MCF 10A (cell line): ENCODE measurements around the gene NINJ1. TPM values are rescaled to one million over a fixed set of nuclear protein-coding genes. Genes with fewer than 3 reads are reported as not detected.

Experiments
- Bru-seq: library from RNA; stranded (reverse); fragments of 400-500 nt; gene quantifications from one replicate; lab custom pipeline; 2021; lab: Mats Ljungman, UMichigan
- BruChase-seq, 2 experiments: library from RNA; stranded (reverse); fragments of 400-500 nt; gene quantifications; one replicate each; lab custom pipeline; 2021; lab: Mats Ljungman, UMichigan
- BruUV-seq: library from RNA; stranded (reverse); fragments of 400-500 nt; replicated peaks from 2 replicates; lab custom pipeline; 2021; lab: Mats Ljungman, UMichigan
- CTCF ChIA-PET: fragments of 300-600 bp; sonication (Branson Sonifier 250); formaldehyde crosslinking; extraction: SDS; loops from one replicate; lab custom pipeline; 2021; ENCODE audit warnings: antibody characterized with exemption, inconsistent platforms; lab: Yijun Ruan, JAX
- POLR2A ChIA-PET: fragments of 300-600, 350-650 bp; sonication (Branson Sonifier 250); formaldehyde crosslinking; extraction: SDS; loops from one replicate; lab custom pipeline; 2020; ENCODE audit warnings: antibody characterized with exemption, inconsistent platforms; lab: Yijun Ruan, JAX
- DNase-seq: peaks from one replicate; pipeline ENCODE4 v3.0.0-alpha.2; 2018; ENCODE audit not compliant: unreplicated experiment
- H3K27ac Mint-ChIP-seq: one replicate; pipeline ENCODE4 v1.8.0; 2022; ENCODE audit warnings: mild to moderate bottlenecking, low read depth, mixed read lengths; ENCODE audit not compliant: unreplicated experiment
- H3K27me3 Mint-ChIP-seq: one replicate; pipeline ENCODE4 v1.8.0; 2022; ENCODE audit warnings: mixed read lengths; ENCODE audit not compliant: insufficient read depth, unreplicated experiment
- H3K36me3 Mint-ChIP-seq: one replicate; pipeline ENCODE4 v1.8.0; 2022; ENCODE audit warnings: mild to moderate bottlenecking, moderate library complexity, mixed read lengths; ENCODE audit not compliant: insufficient read depth, unreplicated experiment
- H3K4me1 Mint-ChIP-seq: one replicate; pipeline ENCODE4 v1.8.0; 2022; ENCODE audit warnings: mixed read lengths; ENCODE audit not compliant: insufficient read depth, unreplicated experiment
- H3K4me3 Mint-ChIP-seq: one replicate; pipeline ENCODE4 v1.8.0; 2022; ENCODE audit warnings: mild to moderate bottlenecking, moderate library complexity, mixed read lengths; ENCODE audit not compliant: unreplicated experiment
- H3K9me3 Mint-ChIP-seq: one replicate; pipeline ENCODE4 v1.8.0; 2022; ENCODE audit warnings: mixed read lengths; ENCODE audit not compliant: unreplicated experiment
- CTCF ChIP-seq: fragments of 200-600 bp; IDR thresholded peaks from one replicate; pipeline ENCODE4 v1.8.0; 2022; ENCODE audit warnings: antibody characterized with exemption, mild to moderate bottlenecking; ENCODE audit not compliant: unreplicated experiment
- intact Hi-C: fragments of 100-400 bp; cut with micrococcal nuclease; formaldehyde crosslinking; loops from 2 replicates; pipeline ENCODE4 v1.14.1; 2022
- long read RNA-seq: library from polyadenylated mRNA; stranded (forward); transcript quantifications from one replicate; pipeline ENCODE4 v2.0.0, GENCODE V29; 2022
- total RNA-seq: library from RNA; stranded (reverse); gene quantifications from 2 replicates; pipeline ENCODE4 v1.2.3, GENCODE V29; 2022

NINJ1 gene, protein sequence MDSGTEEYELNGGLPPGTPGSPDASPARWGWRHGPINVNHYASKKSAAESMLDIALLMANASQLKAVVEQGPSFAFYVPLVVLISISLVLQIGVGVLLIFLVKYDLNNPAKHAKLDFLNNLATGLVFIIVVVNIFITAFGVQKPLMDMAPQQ
- total RNA-seq (51.0 and 64.7 TPM in 2 replicates), Bru-seq, nascent RNA (percentile 63 among the genes with signal in this experiment), BruChase-seq, experiment 1, labeled RNA remaining after a 6-hour chase (percentile 64 among the genes with signal in this experiment), BruChase-seq, experiment 2, labeled RNA remaining after a 2-hour chase (percentile 55 among the genes with signal in this experiment)
- long read RNA-seq, transcript NINJ1-201 (4 exons, 1,281 nt) = major isoform, 124 of 137 reads
- long read RNA-seq, partial matches to known transcripts = 2 of 137 reads
- long read RNA-seq, other reads (novel, unspliced or antisense) = 8 of 137 reads

GRCh38 chr9:93134015-93134739 is at the start of gene NINJ1:
TSS of gene NINJ1 (minus strand) at chr9:93134251. CDS start at chr9:93134217, 34 bp downstream.
- intact Hi-C loops = loop anchor here (5.0 to 10.0 kb wide), 2 partner anchors 37 to 179 kb away; partner anchors contain the start of gene CARD19
- peak within 1 kb of the TSS; percentile 78 for H3K4me3 Mint-ChIP-seq
- POLR2A ChIA-PET = interaction anchor here (0.6 to 6.4 kb wide), 18 partner anchors 8 to 978 kb away, joined by 3 to 49 read pairs (median 4); partner anchors contain the start of genes CARD19 and FAM120AOS
- no TSS peak for BruUV-seq
- H3K4me1 Mint-ChIP-seq = peaks cover 15% of the 10 kb centered on the region
- TF ChIP-seq CTCF = no peak
- peak within 1 kb of the TSS; percentile 77 for H3K27ac Mint-ChIP-seq
- H3K27me3 Mint-ChIP-seq = no peaks in the 10 kb centered on the region
- peaks cover 20% of the 10 kb centered on the region for H3K36me3 Mint-ChIP-seq
- DNase-seq = peak; percentile 75
- CTCF ChIA-PET = interaction anchor here (0.6 to 1.1 kb wide), 4 partner anchors 17 to 130 kb away, joined by 3 read pairs; no protein-coding TSS in a partner anchor
- H3K9me3 Mint-ChIP-seq = no peaks in the 10 kb centered on the region

DNA sequence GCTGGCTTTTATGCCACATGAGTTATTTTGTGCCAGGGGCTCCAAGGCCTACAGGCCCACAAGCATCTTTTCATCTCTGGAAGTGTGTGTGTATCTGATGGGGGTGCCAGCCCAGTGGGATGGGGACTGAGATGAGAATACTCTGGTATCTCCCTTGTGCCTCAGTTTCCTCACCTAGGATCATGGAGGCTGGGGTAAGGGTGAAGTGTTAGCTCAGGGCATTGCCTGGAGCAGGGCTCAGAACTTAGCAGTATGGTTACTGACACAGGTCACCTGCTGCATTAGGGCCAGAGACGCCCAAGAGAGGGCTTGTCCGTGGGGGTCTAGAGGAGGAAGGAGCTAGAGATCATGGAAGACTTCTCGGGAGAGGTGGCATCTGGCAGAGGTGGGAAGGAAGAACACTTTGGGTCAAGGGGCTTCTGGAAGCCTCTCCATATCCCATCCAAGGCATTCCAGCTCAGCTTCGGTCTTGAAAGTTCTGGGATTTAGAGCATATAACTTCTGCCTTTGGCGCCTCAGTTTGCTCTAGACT is 49.1 kb upstream of the NINJ1 start:
- no TSS peak for BruUV-seq
- no peaks in the 10 kb centered on the region for H3K4me1 Mint-ChIP-seq
- POLR2A ChIA-PET = no interaction called here
- CTCF ChIA-PET = interaction anchor here (0.6 kb wide), 1 partner anchor 1035 kb away, joined by 3 read pairs; no protein-coding TSS in a partner anchor
- intact Hi-C loops = no loop called here
- H3K4me3 Mint-ChIP-seq = no peak overlapping the region
- TF ChIP-seq CTCF = no peak
- DNase-seq = no peak
- H3K36me3 Mint-ChIP-seq = peaks cover 5% of the 10 kb centered on the region
- H3K9me3 Mint-ChIP-seq = no peaks in the 10 kb centered on the region
- H3K27ac Mint-ChIP-seq = no peak overlapping the region
- no peaks in the 10 kb centered on the region for H3K27me3 Mint-ChIP-seq

GRCh38 chr9:93182572-93182971 is 48.5 kb upstream of the NINJ1 start:
- intact Hi-C loops = no loop called here

More at GRCh38 chr9:93182572-93182971, 48.5 kb upstream of the NINJ1 start:
- Mint-ChIP-seq H3K9me3 (no peaks in the 10 kb centered on the region), H3K4me3 (no peak overlapping the region), H3K27ac (no peak overlapping the region), H3K27me3 (no peaks in the 10 kb centered on the region), H3K4me1 (no peaks in the 10 kb centered on the region), H3K36me3 (peaks cover 5% of the 10 kb centered on the region)
- TF ChIP-seq CTCF = no peak
- no TSS peak for BruUV-seq
- no peak for DNase-seq
- ChIA-PET POLR2A (no interaction called here), CTCF (no interaction called here)
